HK-2 (cell line): Measurements from ENCODE around the gene GDF7.

ENCODE experiments used
- DNase-seq: peaks from one replicate; pipeline ENCODE4 v3.0.0-alpha.2; 2018; ENCODE audit not compliant: unreplicated experiment

The GDF7 gene

GRCh38 chr2:20645301-20645701 is 21.6 kb upstream of the GDF7 start:
- no peak for DNase-seq

GRCh38 chr2:20645761-20646160 is 21.2 kb upstream of the GDF7 start:
- no peak for DNase-seq

- DNase-seq = no peak
These were observed 20.5 kb upstream of the GDF7 start for GRCh38 chr2:20646446-20646845.

GRCh38 chr2:20647211-20647610 is 19.7 kb upstream of the GDF7 start:
- DNase-seq = no peak

- DNase-seq = no peak
These were observed 19.2 kb upstream of the GDF7 start for GRCh38 chr2:20647738-20648137.

GRCh38 chr2:20648206-20648605 is 18.7 kb upstream of the GDF7 start:
- DNase-seq = no peak

- no peak for DNase-seq
These were observed 18.1 kb upstream of the GDF7 start for GRCh38 chr2:20648831-20649230.

GRCh38 chr2:20649576-20649975 is 17.4 kb upstream of the GDF7 start:
- DNase-seq = no peak

GRCh38 chr2:20649976-20650375 is 17.0 kb upstream of the GDF7 start:
- DNase-seq = no peak

GRCh38 chr2:20650393-20650876 is 16.5 kb upstream of the GDF7 start:
- DNase-seq = no peak

GRCh38 chr2:20650877-20651730 is 15.8 kb upstream of the GDF7 start, which contains the start of gene HS1BP3:
Gene HS1BP3, minus strand, starts transcription at chr2:20651098. Its CDS starts 35 bp downstream, at chr2:20651063.
- DNase-seq = peak; percentile 85

- DNase-seq = no peak
These were observed 15.2 kb upstream of the GDF7 start for GRCh38 chr2:20651731-20652099.

- no peak for DNase-seq
These were observed 14.8 kb upstream of the GDF7 start for GRCh38 chr2:20652141-20652540.

- no peak for DNase-seq
These were observed 14.0 kb upstream of the GDF7 start for GRCh38 chr2:20652673-20653575.

- DNase-seq = no peak
These were observed 13.0 kb upstream of the GDF7 start for GRCh38 chr2:20653695-20654534.

- DNase-seq = no peak
These were observed 12.5 kb upstream of the GDF7 start for GRCh38 chr2:20654535-20654813.

GRCh38 chr2:20656561-20656960 is 10.4 kb upstream of the GDF7 start:
- DNase-seq = no peak

- no peak for DNase-seq
These were observed 9.3 kb upstream of the GDF7 start for GRCh38 chr2:20657522-20658235.

- no peak for DNase-seq
These were observed 6.2 kb upstream of the GDF7 start for GRCh38 chr2:20660506-20661420.
